HG03469 (cell line): ENCODE data around the gene MAP3K4.

Experiments
- ATAC-seq: cut with Tn5 transposase; IDR thresholded peaks from one replicate; pipeline ENCODE4 v1.9.1; 2021; ENCODE audit warnings: mild to moderate bottlenecking, moderate library complexity, moderate number of reproducible peaks; ENCODE audit not compliant: unreplicated experiment

MAP3K4 gene

DNA sequence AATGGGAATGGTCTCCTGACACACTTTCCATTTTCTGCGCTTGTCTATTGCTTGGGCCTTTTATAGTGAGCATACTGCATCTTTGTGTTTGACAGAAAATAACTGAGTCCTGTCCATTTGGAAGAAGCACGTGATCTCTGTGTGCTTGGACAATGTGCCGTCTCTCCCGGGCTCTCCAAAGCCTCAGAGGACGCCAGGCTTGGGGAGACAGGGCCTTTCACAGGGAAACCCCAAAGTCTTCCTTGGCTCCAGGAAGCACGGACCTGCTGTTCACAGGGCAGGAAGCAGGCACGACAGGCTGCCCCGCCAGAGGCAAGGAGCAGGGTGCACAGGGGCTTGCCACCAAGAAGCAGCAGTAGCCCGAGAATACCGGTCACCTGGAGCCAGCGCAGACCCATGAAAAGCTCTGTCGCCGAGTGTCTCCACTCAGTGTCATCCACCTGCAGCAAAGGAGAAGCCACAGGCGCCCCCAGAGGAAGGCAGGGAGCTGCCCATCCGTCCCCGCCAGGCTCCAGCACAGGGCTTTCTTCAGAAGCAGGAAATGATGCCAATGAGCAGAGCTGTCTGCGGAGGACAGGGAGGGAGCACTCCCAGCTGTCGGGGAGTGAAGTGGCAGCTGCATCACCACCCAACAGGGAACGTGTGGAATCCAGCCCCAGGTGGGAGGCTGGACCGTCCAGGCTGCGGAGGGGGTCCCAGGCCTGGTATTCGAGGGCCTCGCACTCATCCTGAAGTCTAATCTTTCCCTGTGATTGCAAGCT lies 147.2 kb downstream of the MAP3K4 start:
- no peak for ATAC-seq

DNA sequence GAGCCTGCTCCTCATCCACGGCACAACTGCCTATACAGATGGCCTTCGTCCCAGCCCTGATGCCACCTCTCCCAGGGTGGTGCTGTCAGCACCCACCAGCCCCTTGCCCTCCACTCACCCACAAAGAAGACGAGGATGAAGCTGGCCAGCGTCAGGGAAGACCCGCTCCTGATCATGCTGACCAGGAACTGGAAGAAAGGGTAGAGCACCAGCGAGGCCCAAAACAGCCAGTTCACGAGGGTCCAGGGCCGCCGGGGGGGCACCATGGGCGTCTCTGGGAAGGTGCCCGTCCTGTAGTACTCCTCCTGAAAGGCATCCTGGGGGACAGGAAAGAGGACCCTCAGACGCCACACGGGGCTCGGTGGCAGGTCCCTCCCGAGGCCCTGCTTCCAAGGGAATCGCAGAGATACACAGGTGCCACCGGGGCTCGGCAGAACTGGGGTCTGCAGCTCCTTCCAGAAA lies 147.8 kb downstream of the MAP3K4 start:
- ATAC-seq, result no peak

DNA sequence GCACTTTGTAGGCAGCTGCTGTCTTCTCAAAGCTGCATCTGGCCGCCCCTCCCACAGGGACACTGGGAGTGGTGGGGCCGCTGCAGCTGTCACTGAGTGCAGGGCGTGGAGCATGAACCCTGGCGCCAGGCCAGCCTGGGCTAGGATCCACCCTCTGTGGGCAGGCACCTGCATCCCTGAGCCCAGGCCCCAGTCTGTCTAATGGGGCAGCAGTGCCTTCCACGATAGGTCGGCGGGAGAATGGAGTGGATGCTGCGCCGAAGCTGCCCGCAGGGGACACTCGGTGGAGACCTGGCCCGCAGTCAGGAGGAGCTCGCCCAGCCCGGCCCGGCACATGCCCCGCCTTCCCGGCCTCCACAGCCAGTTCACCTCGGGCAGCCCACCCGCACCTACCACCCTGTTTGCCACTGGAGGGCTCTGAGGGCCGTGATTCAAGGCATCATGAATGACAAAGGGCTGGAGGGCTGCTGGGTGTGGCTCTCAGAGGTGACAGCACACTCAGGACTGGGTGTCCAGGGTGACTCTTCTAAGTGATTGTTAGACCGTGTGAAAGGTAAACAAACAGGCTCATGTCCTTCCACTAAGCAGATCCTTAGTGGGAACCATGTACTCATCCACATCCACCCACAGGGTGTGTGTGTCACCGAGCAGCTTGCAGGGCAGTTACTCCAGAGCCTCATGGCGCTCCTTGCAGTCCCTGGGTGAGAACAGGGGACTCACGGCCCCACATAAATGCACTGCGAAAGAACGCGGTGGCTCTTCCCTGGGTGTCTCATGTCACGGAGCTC lies 148.4 kb downstream of the MAP3K4 start:
- no peak for ATAC-seq

DNA sequence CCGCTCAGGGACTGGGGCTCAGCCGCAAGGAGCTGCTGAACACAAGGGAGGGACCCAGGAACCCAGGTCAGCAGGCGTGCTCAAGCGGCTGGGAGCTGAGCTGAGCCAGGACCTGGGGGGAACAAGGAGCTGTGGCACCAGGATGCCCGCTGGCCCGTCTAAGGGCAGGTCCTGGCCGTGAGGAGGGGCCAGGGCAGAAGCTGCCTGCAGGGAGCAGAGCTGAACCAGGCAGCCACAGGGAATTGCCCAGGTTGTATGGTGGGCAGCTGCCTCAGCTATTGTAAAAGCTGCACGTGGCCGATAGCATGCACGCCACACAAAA lies 148.9 kb downstream of the MAP3K4 start:
- no peak for ATAC-seq

- no peak for ATAC-seq
Measured at GRCh38 chr6:161141173-161141572, 149.6 kb downstream of the MAP3K4 start.

- ATAC-seq, result no peak
Measured at GRCh38 chr6:161142957-161143296, 151.4 kb downstream of the MAP3K4 start.

- no peak for ATAC-seq
Measured at GRCh38 chr6:161143663-161144430, 152.3 kb downstream of the MAP3K4 start.

- ATAC-seq, result no peak
Measured at GRCh38 chr6:161150136-161150535, 158.6 kb downstream of the MAP3K4 start.

DNA sequence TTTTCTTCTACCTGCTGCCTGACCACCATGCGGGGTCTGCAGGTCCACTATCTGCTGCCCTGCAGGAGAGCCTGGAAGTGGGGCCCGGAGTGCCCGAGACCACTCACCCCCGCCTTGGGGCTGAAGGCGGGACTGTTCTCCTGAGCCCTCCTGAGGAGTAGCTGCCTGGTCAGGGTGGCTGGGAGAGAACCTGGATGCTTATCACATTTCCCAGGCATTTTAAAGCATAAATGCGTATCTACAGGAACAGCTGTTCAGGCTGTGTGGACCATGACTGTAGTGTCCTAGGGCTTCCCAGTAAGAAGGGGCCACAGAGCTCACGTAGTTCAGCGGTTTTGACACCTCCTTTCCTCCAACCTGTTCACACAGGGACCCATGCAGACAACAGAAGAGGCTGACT lies 159.0 kb downstream of the MAP3K4 start:
- no peak for ATAC-seq

GRCh38 chr6:161151059-161151645 lies 159.6 kb downstream of the MAP3K4 start:
- ATAC-seq, result no peak

- no peak for ATAC-seq
Measured at GRCh38 chr6:161151660-161152526, 160.3 kb downstream of the MAP3K4 start.

DNA sequence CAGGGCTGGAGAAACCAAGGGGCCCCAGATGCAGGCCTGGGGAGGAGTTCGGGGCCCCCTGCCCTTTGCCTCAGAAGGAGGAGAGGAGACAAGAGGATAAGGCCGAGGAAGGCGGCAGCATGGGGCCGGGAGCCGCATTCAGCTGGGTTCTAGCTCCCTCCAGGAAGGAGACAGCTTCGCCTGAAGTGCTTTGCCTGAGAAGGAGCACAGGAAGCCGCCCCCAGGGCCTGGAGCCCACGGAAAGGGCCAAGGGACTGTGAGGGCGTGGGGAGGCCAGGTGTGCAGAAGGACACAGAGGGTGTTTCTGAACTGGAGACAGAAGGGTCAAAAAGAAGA lies 160.9 kb downstream of the MAP3K4 start:
- ATAC-seq, result no peak

DNA sequence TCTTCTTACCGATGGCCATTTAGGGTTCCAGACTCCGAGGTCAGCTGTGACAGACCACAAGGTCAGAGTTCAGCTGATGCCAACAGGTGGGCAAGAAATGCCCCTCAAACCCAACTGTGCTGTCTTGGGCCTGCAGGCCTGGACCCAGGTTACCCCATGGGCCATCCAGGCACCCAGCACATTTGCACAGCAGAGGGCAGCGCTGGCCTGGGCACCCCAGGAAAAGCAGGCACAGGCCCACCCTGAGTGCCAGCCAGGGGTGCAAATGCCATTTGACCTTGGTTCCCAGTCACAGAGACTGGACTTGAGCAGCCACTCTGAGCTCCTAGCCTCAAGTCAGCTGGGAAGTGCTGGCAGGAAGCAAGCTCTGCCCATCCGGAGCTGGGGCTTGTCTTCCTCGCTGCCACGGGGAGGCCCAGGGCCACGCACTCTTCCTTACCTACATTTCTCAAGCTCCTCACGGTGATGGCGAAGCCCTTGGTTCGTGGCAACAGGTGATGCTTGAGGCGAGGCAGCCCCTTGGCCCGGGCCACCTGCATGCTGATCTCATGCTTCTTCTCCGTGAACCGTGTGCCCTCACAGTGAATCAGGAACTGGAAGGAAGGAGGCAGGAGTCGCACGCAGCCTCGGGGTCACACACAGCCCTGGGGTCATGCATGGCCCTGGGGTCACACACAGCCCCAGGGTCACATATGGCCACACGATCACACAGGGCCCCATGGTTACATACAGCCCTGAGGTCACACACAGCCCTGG lies 161.5 kb downstream of the MAP3K4 start:
- no peak for ATAC-seq

DNA sequence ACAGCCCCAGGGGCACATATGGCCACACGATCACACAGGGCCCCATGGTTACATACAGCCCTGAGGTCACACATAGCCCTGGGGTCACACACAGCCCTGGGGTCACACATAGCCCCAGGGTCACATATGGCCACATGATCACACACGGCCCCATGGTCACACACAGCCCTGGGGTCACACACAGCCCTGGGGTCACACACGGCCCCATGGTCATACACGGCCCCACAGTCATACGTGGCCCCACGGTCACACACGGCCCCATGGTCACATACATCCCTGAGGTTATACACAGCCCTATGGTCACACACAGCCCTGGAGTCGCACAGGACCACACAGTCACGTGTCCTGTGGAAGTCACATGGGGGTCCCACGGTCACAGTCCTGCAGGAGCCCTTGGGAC lies 162.2 kb downstream of the MAP3K4 start:
- ATAC-seq, result no peak

- ATAC-seq, result no peak
Measured at GRCh38 chr6:161154796-161155335, 163.3 kb downstream of the MAP3K4 start.

DNA sequence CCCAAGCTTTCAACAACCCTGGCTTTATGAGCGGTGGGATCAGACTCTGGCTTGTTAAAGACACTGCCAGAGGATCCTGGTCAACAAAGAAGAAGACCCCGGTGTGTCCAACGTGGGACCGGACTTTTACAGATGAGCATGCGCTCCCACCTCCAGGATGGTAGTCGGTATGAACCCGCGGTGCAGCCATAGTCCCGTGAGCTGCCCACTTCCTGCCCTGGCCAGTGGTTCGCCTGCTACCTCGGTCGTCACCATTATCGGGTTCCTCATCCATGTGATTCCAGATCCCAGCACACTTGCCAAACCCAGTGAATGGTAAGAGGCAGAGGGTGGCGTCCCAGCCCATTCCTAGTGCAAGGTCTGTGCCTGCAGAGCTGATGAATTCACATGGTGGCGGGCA lies 169.6 kb downstream of the MAP3K4 start:
- ATAC-seq, result no peak

DNA sequence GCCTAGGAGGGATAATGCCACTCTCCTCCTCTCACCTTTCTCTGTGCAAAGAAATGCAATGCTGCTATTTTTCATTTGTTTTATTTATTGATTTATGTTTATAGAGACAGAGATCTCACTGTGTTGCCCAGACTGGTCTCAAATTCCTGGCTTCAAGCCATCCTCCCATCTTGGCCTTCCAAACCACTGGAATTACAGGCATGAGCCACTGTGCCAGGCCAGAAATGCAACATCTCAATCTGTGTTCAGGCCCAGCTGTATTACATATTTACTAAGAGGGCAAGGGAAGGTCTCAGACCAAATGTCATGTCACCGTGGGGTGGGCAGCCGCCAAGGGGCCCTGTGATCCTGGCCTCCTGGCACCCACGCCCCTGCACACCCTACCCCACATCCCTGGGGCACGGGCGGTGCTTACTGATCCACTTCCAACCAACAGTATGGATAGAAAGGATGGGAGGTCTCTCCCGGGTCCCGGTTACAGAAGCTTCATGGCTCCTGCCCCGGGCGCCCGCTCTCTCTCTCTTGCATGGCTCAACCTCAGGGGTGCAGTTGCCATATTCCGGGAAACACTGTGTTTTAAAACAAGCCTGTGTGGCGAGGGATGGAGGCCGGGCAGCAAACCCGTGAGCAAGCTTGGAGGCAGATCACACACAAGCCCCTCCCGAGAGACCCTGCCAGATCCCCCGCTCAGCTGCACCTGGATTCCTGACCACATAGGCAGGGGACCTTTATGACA lies 170.5 kb downstream of the MAP3K4 start:
- no peak for ATAC-seq

DNA sequence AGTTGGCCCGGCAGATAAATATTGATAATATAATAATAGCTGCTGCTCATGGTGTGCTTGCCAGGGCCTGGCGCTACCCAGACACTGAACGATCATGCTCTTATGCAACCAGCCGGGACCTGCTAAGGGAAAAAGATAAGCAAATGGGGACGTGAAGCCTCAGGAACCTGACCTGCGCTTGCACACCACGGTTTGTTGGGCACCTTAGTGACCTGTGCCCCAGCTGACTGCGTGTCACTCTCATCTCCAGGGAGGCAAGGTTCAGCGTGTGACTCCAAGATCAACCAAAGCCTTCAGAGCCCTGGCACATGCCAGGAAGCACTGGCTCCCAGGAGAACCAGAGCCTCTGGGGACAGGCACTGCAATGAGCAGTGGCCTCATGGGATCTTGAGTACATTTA lies 171.2 kb downstream of the MAP3K4 start:
- ATAC-seq, result no peak
